ENCODE data around the gene CRYBA2.

Gene CRYBA2

GRCh38 chr2:219023045-219023605, 29.9 kb upstream of the CRYBA2 start:
- no peak overlapping the region for H3K4me3 ChIP-seq (ENCODE audit: insufficient read depth, low read depth, low read length)
- peaks cover 8% of the 10 kb centered on the region for H3K4me1 ChIP-seq (ENCODE audit: control insufficient read depth, insufficient read depth, low read length)
- no peaks in the 10 kb centered on the region for H3K36me3 ChIP-seq (ENCODE audit: control insufficient read depth, insufficient read depth, low read length)
- no peaks in the 10 kb centered on the region for H3K9me3 ChIP-seq (ENCODE audit: control insufficient read depth, low read length)
- WGBS, 2 experiments: 83 to 86% methylated on average over 12 of the region's 12 CpGs
- no peaks in the 10 kb centered on the region for H3K27me3 ChIP-seq (ENCODE audit: control insufficient read depth, insufficient read depth, low read length, poor library complexity, severe bottlenecking)
- no peak overlapping the region for H3K27ac ChIP-seq (ENCODE audit: insufficient read depth, low read depth, low read length, poor library complexity, severe bottlenecking)

DNA sequence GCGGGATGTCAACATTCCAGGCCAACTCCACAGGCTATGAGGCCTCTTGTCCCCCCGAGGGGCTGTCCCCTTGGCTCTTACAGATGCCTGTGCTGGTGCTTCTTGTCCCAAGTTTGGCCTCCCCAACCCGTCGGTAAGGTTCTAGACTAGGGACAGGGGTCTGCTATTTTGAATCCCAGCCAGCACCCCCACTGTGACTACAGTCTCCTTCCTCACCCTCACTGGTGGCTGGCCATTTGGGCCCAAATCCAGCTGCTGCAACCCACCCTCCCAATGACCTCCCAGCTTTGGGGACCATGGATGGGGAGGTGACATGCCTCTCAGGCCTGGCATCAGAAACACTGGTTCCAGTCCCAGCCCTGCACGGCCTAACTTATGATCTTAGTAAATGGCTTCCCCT, 29.4 kb upstream of the CRYBA2 start:
- H3K27me3 ChIP-seq (ENCODE audit: control insufficient read depth, insufficient read depth, low read length, poor library complexity, severe bottlenecking): no peaks in the 10 kb centered on the region
- H3K9me3 ChIP-seq (ENCODE audit: control insufficient read depth, low read length): no peaks in the 10 kb centered on the region
- 91 to 93% methylated on average over 5 of the region's 5 CpGs for WGBS, 2 experiments

DNA sequence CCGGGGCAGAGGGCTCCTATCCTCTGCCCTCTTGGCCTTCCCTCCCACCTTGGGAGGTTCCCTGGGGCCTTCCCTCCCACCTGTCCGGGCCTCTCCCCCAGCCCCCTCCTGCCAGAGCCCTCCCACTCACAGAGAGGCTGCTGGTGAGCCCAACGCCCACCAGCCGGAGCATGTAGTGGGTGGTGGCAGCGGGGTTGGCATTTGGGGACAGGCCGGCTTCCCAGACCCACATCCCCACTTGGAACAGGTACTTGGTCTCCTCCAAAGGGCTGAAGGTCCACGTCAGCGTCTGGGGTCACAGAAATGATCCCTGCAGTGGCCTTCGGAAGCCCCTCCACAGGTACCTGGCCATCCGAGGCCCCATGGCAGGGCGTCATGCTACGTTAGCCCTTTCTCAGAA, 28.8 kb upstream of the CRYBA2 start:
- H3K4me1 ChIP-seq (ENCODE audit: control insufficient read depth, insufficient read depth, low read length): peaks cover 8% of the 10 kb centered on the region
- H3K27ac ChIP-seq (ENCODE audit: insufficient read depth, low read depth, low read length, poor library complexity, severe bottlenecking): no peak overlapping the region
- no peaks in the 10 kb centered on the region for H3K36me3 ChIP-seq (ENCODE audit: control insufficient read depth, insufficient read depth, low read length)
- no peaks in the 10 kb centered on the region for H3K9me3 ChIP-seq (ENCODE audit: control insufficient read depth, low read length)
- 92 to 93% methylated on average over 12 of the region's 12 CpGs for WGBS, 2 experiments
- H3K27me3 ChIP-seq (ENCODE audit: control insufficient read depth, insufficient read depth, low read length, poor library complexity, severe bottlenecking): no peaks in the 10 kb centered on the region
- no peak overlapping the region for H3K4me3 ChIP-seq (ENCODE audit: insufficient read depth, low read depth, low read length)

More for the DNA sequence above, 29.4 kb upstream of the CRYBA2 start:
- Histone ChIP-seq H3K4me1 (ENCODE audit: control insufficient read depth, insufficient read depth, low read length) (peaks cover 8% of the 10 kb centered on the region), H3K36me3 (ENCODE audit: control insufficient read depth, insufficient read depth, low read length) (no peaks in the 10 kb centered on the region), H3K4me3 (ENCODE audit: insufficient read depth, low read depth, low read length) (no peak overlapping the region), H3K27ac (ENCODE audit: insufficient read depth, low read depth, low read length, poor library complexity, severe bottlenecking) (no peak overlapping the region)

- H3K9me3 ChIP-seq (ENCODE audit: control insufficient read depth, low read length): no peaks in the 10 kb centered on the region
- no peak overlapping the region for H3K27ac ChIP-seq (ENCODE audit: insufficient read depth, low read depth, low read length, poor library complexity, severe bottlenecking)
- WGBS, 2 experiments: 91 to 93% methylated on average over 9 of the region's 9 CpGs
- H3K36me3 ChIP-seq (ENCODE audit: control insufficient read depth, insufficient read depth, low read length): no peaks in the 10 kb centered on the region
- H3K4me3 ChIP-seq (ENCODE audit: insufficient read depth, low read depth, low read length): no peak overlapping the region
- H3K4me1 ChIP-seq (ENCODE audit: control insufficient read depth, insufficient read depth, low read length): peaks cover 8% of the 10 kb centered on the region
- H3K27me3 ChIP-seq (ENCODE audit: control insufficient read depth, insufficient read depth, low read length, poor library complexity, severe bottlenecking): no peaks in the 10 kb centered on the region
These were observed 28.4 kb upstream of the CRYBA2 start for GRCh38 chr2:219021591-219021990.

GRCh38 chr2:219020604-219021365, 27.6 kb upstream of the CRYBA2 start:
- Histone ChIP-seq H3K4me1 (ENCODE audit: control insufficient read depth, insufficient read depth, low read length) (peaks cover 8% of the 10 kb centered on the region), H3K27ac (ENCODE audit: insufficient read depth, low read depth, low read length, poor library complexity, severe bottlenecking) (no peak overlapping the region), H3K27me3 (ENCODE audit: control insufficient read depth, insufficient read depth, low read length, poor library complexity, severe bottlenecking) (no peaks in the 10 kb centered on the region), H3K9me3 (ENCODE audit: control insufficient read depth, low read length) (no peaks in the 10 kb centered on the region), H3K36me3 (ENCODE audit: control insufficient read depth, insufficient read depth, low read length) (no peaks in the 10 kb centered on the region), H3K4me3 (ENCODE audit: insufficient read depth, low read depth, low read length) (no peak overlapping the region)
- WGBS, 2 experiments: 86 to 90% methylated on average over 10 to 11 of the region's 11 CpGs

GRCh38 chr2:219019436-219019835, 26.2 kb upstream of the CRYBA2 start:
- Histone ChIP-seq H3K27ac (ENCODE audit: insufficient read depth, low read depth, low read length, poor library complexity, severe bottlenecking) (no peak overlapping the region), H3K27me3 (ENCODE audit: control insufficient read depth, insufficient read depth, low read length, poor library complexity, severe bottlenecking) (peaks cover 2% of the 10 kb centered on the region), H3K4me1 (ENCODE audit: control insufficient read depth, insufficient read depth, low read length) (peaks cover 8% of the 10 kb centered on the region), H3K36me3 (ENCODE audit: control insufficient read depth, insufficient read depth, low read length) (no peaks in the 10 kb centered on the region), H3K4me3 (ENCODE audit: insufficient read depth, low read depth, low read length) (no peak overlapping the region), H3K9me3 (ENCODE audit: control insufficient read depth, low read length) (no peaks in the 10 kb centered on the region)
- 84 to 87% methylated on average over 6 of the region's 6 CpGs for WGBS, 2 experiments

- WGBS, 2 experiments: 91 to 93% methylated on average over 10 of the region's 10 CpGs
- Histone ChIP-seq H3K27ac (ENCODE audit: insufficient read depth, low read depth, low read length, poor library complexity, severe bottlenecking) (no peak overlapping the region), H3K27me3 (ENCODE audit: control insufficient read depth, insufficient read depth, low read length, poor library complexity, severe bottlenecking) (peaks cover 9% of the 10 kb centered on the region), H3K9me3 (ENCODE audit: control insufficient read depth, low read length) (no peaks in the 10 kb centered on the region), H3K4me1 (ENCODE audit: control insufficient read depth, insufficient read depth, low read length) (peaks cover 4% of the 10 kb centered on the region), H3K4me3 (ENCODE audit: insufficient read depth, low read depth, low read length) (no peak overlapping the region), H3K36me3 (ENCODE audit: control insufficient read depth, insufficient read depth, low read length) (no peaks in the 10 kb centered on the region)
These were observed 25.5 kb upstream of the CRYBA2 start for GRCh38 chr2:219018726-219019125.

- 92% methylated on average over 7 of the region's 7 CpGs for WGBS, 2 experiments
- Histone ChIP-seq H3K27ac (ENCODE audit: insufficient read depth, low read depth, low read length, poor library complexity, severe bottlenecking) (no peak overlapping the region), H3K36me3 (ENCODE audit: control insufficient read depth, insufficient read depth, low read length) (no peaks in the 10 kb centered on the region), H3K27me3 (ENCODE audit: control insufficient read depth, insufficient read depth, low read length, poor library complexity, severe bottlenecking) (peaks cover 13% of the 10 kb centered on the region), H3K9me3 (ENCODE audit: control insufficient read depth, low read length) (no peaks in the 10 kb centered on the region), H3K4me1 (ENCODE audit: control insufficient read depth, insufficient read depth, low read length) (peaks cover 3% of the 10 kb centered on the region), H3K4me3 (ENCODE audit: insufficient read depth, low read depth, low read length) (no peak overlapping the region)
These were observed 25.1 kb upstream of the CRYBA2 start for GRCh38 chr2:219018286-219018685.

- H3K36me3 ChIP-seq (ENCODE audit: control insufficient read depth, insufficient read depth, low read length): no peaks in the 10 kb centered on the region
- H3K9me3 ChIP-seq (ENCODE audit: control insufficient read depth, low read length): no peaks in the 10 kb centered on the region
- no peaks in the 10 kb centered on the region for H3K4me1 ChIP-seq (ENCODE audit: control insufficient read depth, insufficient read depth, low read length)
- H3K27ac ChIP-seq (ENCODE audit: insufficient read depth, low read depth, low read length, poor library complexity, severe bottlenecking): no peak overlapping the region
- no peak overlapping the region for H3K4me3 ChIP-seq (ENCODE audit: insufficient read depth, low read depth, low read length)
- WGBS, 2 experiments: 91 to 93% methylated on average over 14 of the region's 14 CpGs
- H3K27me3 ChIP-seq (ENCODE audit: control insufficient read depth, insufficient read depth, low read length, poor library complexity, severe bottlenecking): peaks cover 16% of the 10 kb centered on the region
These were observed 24.1 kb upstream of the CRYBA2 start for GRCh38 chr2:219017201-219017931.

GRCh38 chr2:219016721-219017120, 23.5 kb upstream of the CRYBA2 start:
- Histone ChIP-seq H3K27ac (ENCODE audit: insufficient read depth, low read depth, low read length, poor library complexity, severe bottlenecking) (no peak overlapping the region), H3K36me3 (ENCODE audit: control insufficient read depth, insufficient read depth, low read length) (no peaks in the 10 kb centered on the region), H3K4me1 (ENCODE audit: control insufficient read depth, insufficient read depth, low read length) (no peaks in the 10 kb centered on the region), H3K27me3 (ENCODE audit: control insufficient read depth, insufficient read depth, low read length, poor library complexity, severe bottlenecking) (peaks cover 16% of the 10 kb centered on the region), H3K4me3 (ENCODE audit: insufficient read depth, low read depth, low read length) (no peak overlapping the region), H3K9me3 (ENCODE audit: control insufficient read depth, low read length) (no peaks in the 10 kb centered on the region)
- 92 to 93% methylated on average over 11 of the region's 11 CpGs for WGBS, 2 experiments

Data from ectodermal cell (in vitro differentiated cells).